HL-60 (cell line): ENCODE results near the gene CYP1A1.

Experiments used
- DNase-seq, 2 experiments: peaks; one replicate each; pipeline ENCODE4 v3.0.0-alpha.2; 2010 to 2020; ENCODE audit warnings: low read depth in 1 of 2, low spot score in 1 of 2
- H3K27ac ChIP-seq: fragments of 250-450 bp; sonication (Bioruptor Pico); replicated peaks from 2 replicates; pipeline ENCODE4 v1.5.1; 2020; ENCODE audit warnings: mild to moderate bottlenecking, moderate library complexity
- H3K27me3 ChIP-seq: fragments of 250-450 bp; sonication (Bioruptor Pico); 2 replicates; pipeline ENCODE4 v1.5.1; 2021; ENCODE audit warnings: mild to moderate bottlenecking, moderate library complexity; ENCODE audit not compliant: insufficient read depth, poor library complexity, severe bottlenecking
- H3K4me3 ChIP-seq: replicated peaks from 2 replicates; pipeline ENCODE4 v1.5.1; 2011; ENCODE audit warnings: mild to moderate bottlenecking, control low read depth, low read length; ENCODE audit not compliant: insufficient read depth
- GABPA ChIP-seq: IDR thresholded peaks from 2 replicates; pipeline ENCODE4 v1.6.1; 2012; ENCODE audit warnings: low read depth
- POLR2AphosphoS5 ChIP-seq: IDR thresholded peaks from 2 replicates; pipeline ENCODE4 v1.6.1; 2012; ENCODE audit warnings: low read depth
- REST ChIP-seq: IDR thresholded peaks from 2 replicates; pipeline ENCODE4 v1.6.1; 2012; ENCODE audit warnings: low read depth; ENCODE audit not compliant: insufficient replicate concordance
- SPI1 ChIP-seq: IDR thresholded peaks from 2 replicates; pipeline ENCODE4 v1.6.1; 2012; ENCODE audit warnings: low read depth, mild to moderate bottlenecking, borderline replicate concordance
- TF ChIP-seq, protein P1 (sequence below): IDR thresholded peaks from one replicate; pipeline ENCODE4 v1.5.1; 2011; ENCODE audit warnings: low read length, control low read depth, inconsistent platforms; ENCODE audit not compliant: insufficient read depth

Gene CYP1A1

DNA sequence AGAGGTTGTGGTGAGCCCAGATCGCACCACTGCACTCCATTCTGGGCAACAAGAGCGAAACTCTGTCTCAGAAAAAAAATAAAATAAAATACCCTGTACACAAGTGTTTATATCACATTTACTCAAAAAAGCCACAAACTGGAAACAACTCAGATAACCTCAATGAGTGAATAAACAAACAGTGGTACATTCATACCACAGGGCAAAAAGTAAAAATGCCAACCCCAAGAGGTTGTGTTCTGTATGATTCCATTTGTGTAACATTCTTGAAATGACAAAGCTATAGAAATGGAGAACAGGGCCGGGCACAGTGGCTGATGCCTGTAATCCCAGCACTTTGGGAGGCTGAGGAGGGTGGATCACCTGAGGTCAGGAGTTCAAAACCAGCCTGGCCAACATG, 42.4 kb downstream of the CYP1A1 start:
- TF ChIP-seq SPI1 (no peak), GABPA (no peak), POLR2AphosphoS5 (no peak), REST (no peak)
- TF ChIP-seq, protein P1, sequence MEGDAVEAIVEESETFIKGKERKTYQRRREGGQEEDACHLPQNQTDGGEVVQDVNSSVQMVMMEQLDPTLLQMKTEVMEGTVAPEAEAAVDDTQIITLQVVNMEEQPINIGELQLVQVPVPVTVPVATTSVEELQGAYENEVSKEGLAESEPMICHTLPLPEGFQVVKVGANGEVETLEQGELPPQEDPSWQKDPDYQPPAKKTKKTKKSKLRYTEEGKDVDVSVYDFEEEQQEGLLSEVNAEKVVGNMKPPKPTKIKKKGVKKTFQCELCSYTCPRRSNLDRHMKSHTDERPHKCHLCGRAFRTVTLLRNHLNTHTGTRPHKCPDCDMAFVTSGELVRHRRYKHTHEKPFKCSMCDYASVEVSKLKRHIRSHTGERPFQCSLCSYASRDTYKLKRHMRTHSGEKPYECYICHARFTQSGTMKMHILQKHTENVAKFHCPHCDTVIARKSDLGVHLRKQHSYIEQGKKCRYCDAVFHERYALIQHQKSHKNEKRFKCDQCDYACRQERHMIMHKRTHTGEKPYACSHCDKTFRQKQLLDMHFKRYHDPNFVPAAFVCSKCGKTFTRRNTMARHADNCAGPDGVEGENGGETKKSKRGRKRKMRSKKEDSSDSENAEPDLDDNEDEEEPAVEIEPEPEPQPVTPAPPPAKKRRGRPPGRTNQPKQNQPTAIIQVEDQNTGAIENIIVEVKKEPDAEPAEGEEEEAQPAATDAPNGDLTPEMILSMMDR: no peak
- Histone ChIP-seq H3K27ac (no peak overlapping the region), H3K4me3 (no peak overlapping the region), H3K27me3 (no peaks in the 10 kb centered on the region)
- DNase-seq: no peak

GRCh38 chr15:74680456-74680855, 44.9 kb downstream of the CYP1A1 start:
- no peak for DNase-seq
- H3K4me3 ChIP-seq: no peak overlapping the region
- no peaks in the 10 kb centered on the region for H3K27me3 ChIP-seq
- no peak overlapping the region for H3K27ac ChIP-seq
- TF ChIP-seq SPI1 (no peak), POLR2AphosphoS5 (no peak), REST (no peak), GABPA (no peak)
- TF ChIP-seq, protein P1: no peak

GRCh38 chr15:74676801-74677200, 48.5 kb downstream of the CYP1A1 start:
- TF ChIP-seq POLR2AphosphoS5: no peak
- TF ChIP-seq SPI1: no peak
- TF ChIP-seq GABPA: no peak
- TF ChIP-seq, protein P1: no peak
- TF ChIP-seq REST: no peak
- no peak for DNase-seq
- Histone ChIP-seq H3K4me3 (no peak overlapping the region), H3K27ac (no peak overlapping the region), H3K27me3 (no peaks in the 10 kb centered on the region)
